ENCODE results near the gene SF3B2.

The SF3B2 gene

GRCh38 chr11:66036334-66036710, 15.8 kb upstream of the SF3B2 start:
- H2AFZ ChIP-seq: no peak overlapping the region
- no peak for TF ChIP-seq CTCF (IDR thresholded peaks at IDR 0.05)
- no peak overlapping the region for H3K27ac ChIP-seq
- no peak overlapping the region for H3K4me3 ChIP-seq (ENCODE audit: low read depth, low read length)
- no peaks in the 10 kb centered on the region for H3K9me3 ChIP-seq (ENCODE audit: control insufficient read depth, low read length)
- H3K4me2 ChIP-seq (ENCODE audit: low read length): no peak overlapping the region
- no peaks in the 10 kb centered on the region for H3K4me1 ChIP-seq
- H3K27me3 ChIP-seq (ENCODE audit: control insufficient read depth, insufficient read depth, low read length): no peaks in the 10 kb centered on the region
- no peaks in the 10 kb centered on the region for H3K36me3 ChIP-seq (ENCODE audit: control insufficient read depth, insufficient read depth, low read length)
- no peak overlapping the region for H3K9ac ChIP-seq
- no peaks in the 10 kb centered on the region for H3K79me2 ChIP-seq

GRCh38 chr11:66037327-66037726, 14.8 kb upstream of the SF3B2 start:
- H2AFZ ChIP-seq: no peak overlapping the region
- H3K9me3 ChIP-seq (ENCODE audit: control insufficient read depth, low read length): no peaks in the 10 kb centered on the region
- no peaks in the 10 kb centered on the region for H3K4me1 ChIP-seq
- no peak overlapping the region for H3K9ac ChIP-seq
- H3K79me2 ChIP-seq: no peaks in the 10 kb centered on the region
- no peaks in the 10 kb centered on the region for H3K36me3 ChIP-seq (ENCODE audit: control insufficient read depth, insufficient read depth, low read length)
- no peaks in the 10 kb centered on the region for H3K27me3 ChIP-seq (ENCODE audit: control insufficient read depth, insufficient read depth, low read length)
- TF ChIP-seq CTCF (IDR thresholded peaks at IDR 0.05): no peak
- no peak overlapping the region for H3K27ac ChIP-seq
- no peak overlapping the region for H3K4me3 ChIP-seq (ENCODE audit: low read depth, low read length)
- H3K4me2 ChIP-seq (ENCODE audit: low read length): no peak overlapping the region

DNA sequence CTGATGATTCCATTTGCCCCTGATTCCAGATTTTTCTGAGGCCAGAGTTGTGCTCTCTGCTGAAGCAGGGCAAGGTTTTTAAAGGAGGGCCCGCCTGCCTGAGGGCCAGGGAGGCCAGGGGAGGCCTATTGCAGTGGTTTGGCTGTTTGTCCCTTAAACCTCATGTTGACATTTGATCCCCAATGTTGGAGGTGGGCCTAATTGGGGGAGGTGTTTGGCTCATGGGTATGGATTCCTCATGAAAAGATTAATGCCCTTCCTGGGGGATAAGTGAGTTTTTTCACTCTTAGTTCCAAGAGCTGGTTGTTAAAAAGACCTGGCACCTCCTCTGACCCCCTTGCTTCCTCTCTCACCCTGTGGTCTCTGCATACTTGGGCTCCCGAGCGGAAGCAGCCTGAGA, 12.4 kb upstream of the SF3B2 start:
- no peaks in the 10 kb centered on the region for H3K27me3 ChIP-seq (ENCODE audit: control insufficient read depth, insufficient read depth, low read length)

GRCh38 chr11:66042227-66042995, 9.8 kb upstream of the SF3B2 start:
- Histone ChIP-seq H3K4me2 (ENCODE audit: low read length) (no peak overlapping the region), H3K4me3 (ENCODE audit: low read depth, low read length) (no peak overlapping the region), H3K4me1 (peaks cover 11% of the 10 kb centered on the region), H3K9me3 (ENCODE audit: control insufficient read depth, low read length) (no peaks in the 10 kb centered on the region), H3K36me3 (ENCODE audit: control insufficient read depth, insufficient read depth, low read length) (no peaks in the 10 kb centered on the region), H3K27ac (no peak overlapping the region), H3K79me2 (no peaks in the 10 kb centered on the region), H3K27me3 (ENCODE audit: control insufficient read depth, insufficient read depth, low read length) (no peaks in the 10 kb centered on the region), H2AFZ (no peak overlapping the region), H3K9ac (no peak overlapping the region)
- no peak for TF ChIP-seq CTCF (IDR thresholded peaks at IDR 0.05)

More for the DNA sequence above, 12.4 kb upstream of the SF3B2 start:
- Histone ChIP-seq H3K4me2 (ENCODE audit: low read length) (no peak overlapping the region), H3K9me3 (ENCODE audit: control insufficient read depth, low read length) (no peaks in the 10 kb centered on the region), H3K36me3 (ENCODE audit: control insufficient read depth, insufficient read depth, low read length) (no peaks in the 10 kb centered on the region), H3K9ac (no peak overlapping the region), H3K4me3 (ENCODE audit: low read depth, low read length) (no peak overlapping the region), H3K79me2 (no peaks in the 10 kb centered on the region), H3K27ac (no peak overlapping the region), H2AFZ (no peak overlapping the region), H3K4me1 (no peaks in the 10 kb centered on the region)
- no peak for TF ChIP-seq CTCF (IDR thresholded peaks at IDR 0.05)
